ENCODE results near the gene GSTM4. TPM values are rescaled to one million over a fixed set of nuclear protein-coding genes. Genes with fewer than 3 reads are reported as not detected.

Gene GSTM4
- total RNA-seq, 2 experiments from 2014 or later = 8.3 to 10.5 TPM

- ChIA-PET POLR2A (interaction anchor here (1.7 to 3.5 kb wide), 2 partner anchors 30 to 335 kb away, joined by 5 to 9 read pairs; partner anchors contain the start of genes AHCYL1, AMPD2 and GNAT2), CTCF (interaction anchor here (0.7 to 8.3 kb wide), 15 partner anchors 11 to 396 kb away, joined by 3 to 155 read pairs (median 5); partner anchors contain the start of genes AHCYL1, GNAI3 and GSTM1)
- peaks cover 3% of the 10 kb centered on the region for H3K27me3 Mint-ChIP-seq
- intact Hi-C loops (cut with micrococcal nuclease) = no loop called here
- H3K36me3 Mint-ChIP-seq (ENCODE audit: low read depth) = no peaks in the 10 kb centered on the region
- TF ChIP-seq, protein P1, sequence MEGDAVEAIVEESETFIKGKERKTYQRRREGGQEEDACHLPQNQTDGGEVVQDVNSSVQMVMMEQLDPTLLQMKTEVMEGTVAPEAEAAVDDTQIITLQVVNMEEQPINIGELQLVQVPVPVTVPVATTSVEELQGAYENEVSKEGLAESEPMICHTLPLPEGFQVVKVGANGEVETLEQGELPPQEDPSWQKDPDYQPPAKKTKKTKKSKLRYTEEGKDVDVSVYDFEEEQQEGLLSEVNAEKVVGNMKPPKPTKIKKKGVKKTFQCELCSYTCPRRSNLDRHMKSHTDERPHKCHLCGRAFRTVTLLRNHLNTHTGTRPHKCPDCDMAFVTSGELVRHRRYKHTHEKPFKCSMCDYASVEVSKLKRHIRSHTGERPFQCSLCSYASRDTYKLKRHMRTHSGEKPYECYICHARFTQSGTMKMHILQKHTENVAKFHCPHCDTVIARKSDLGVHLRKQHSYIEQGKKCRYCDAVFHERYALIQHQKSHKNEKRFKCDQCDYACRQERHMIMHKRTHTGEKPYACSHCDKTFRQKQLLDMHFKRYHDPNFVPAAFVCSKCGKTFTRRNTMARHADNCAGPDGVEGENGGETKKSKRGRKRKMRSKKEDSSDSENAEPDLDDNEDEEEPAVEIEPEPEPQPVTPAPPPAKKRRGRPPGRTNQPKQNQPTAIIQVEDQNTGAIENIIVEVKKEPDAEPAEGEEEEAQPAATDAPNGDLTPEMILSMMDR (IDR thresholded peaks at IDR 0.05) = peak; percentile 32
- no peak for DNase-seq
- no peak overlapping the region for H3K4me3 Mint-ChIP-seq
- no peaks in the 10 kb centered on the region for H3K4me1 Mint-ChIP-seq (ENCODE audit: low read depth)
- no peaks in the 10 kb centered on the region for H3K9me3 Mint-ChIP-seq
- no peak overlapping the region for H3K27ac Mint-ChIP-seq
- ATAC-seq = no peak
Measured at GRCh38 chr1:109649491-109649914, 6.4 kb upstream of the GSTM4 start.

- H3K9me3 Mint-ChIP-seq = no peaks in the 10 kb centered on the region
- peaks cover 3% of the 10 kb centered on the region for H3K27me3 Mint-ChIP-seq
- H3K4me1 Mint-ChIP-seq (ENCODE audit: low read depth) = peaks cover 4% of the 10 kb centered on the region
- intact Hi-C loops (cut with micrococcal nuclease) = no loop called here
- ATAC-seq = no peak
- H3K36me3 Mint-ChIP-seq (ENCODE audit: low read depth) = no peaks in the 10 kb centered on the region
- POLR2A ChIA-PET = interaction anchor here (1.6 to 3.5 kb wide), 2 partner anchors 12 to 334 kb away, joined by 4 to 9 read pairs; partner anchors contain the start of gene AHCYL1
- H3K27ac Mint-ChIP-seq = no peak overlapping the region
- no peak for DNase-seq
- H3K4me3 Mint-ChIP-seq = no peak overlapping the region
- TF ChIP-seq, protein P1 (IDR thresholded peaks at IDR 0.05) = no peak
- CTCF ChIA-PET = interaction anchor here (0.9 to 8.3 kb wide), 18 partner anchors 7 to 397 kb away, joined by 3 to 155 read pairs (median 6); partner anchors contain the start of genes AHCYL1, GNAI3 and GSTM1
Measured at GRCh38 chr1:109650609-109651008, 5.3 kb upstream of the GSTM4 start.

GRCh38 chr1:109652402-109652801 is 3.5 kb upstream of the GSTM4 start:
- Mint-ChIP-seq H3K36me3 (ENCODE audit: low read depth) (no peaks in the 10 kb centered on the region), H3K27me3 (peaks cover 3% of the 10 kb centered on the region), H3K27ac (no peak overlapping the region), H3K4me1 (ENCODE audit: low read depth) (peaks cover 6% of the 10 kb centered on the region), H3K9me3 (no peaks in the 10 kb centered on the region), H3K4me3 (no peak overlapping the region)
- no peak for DNase-seq
- intact Hi-C loops (cut with micrococcal nuclease) = no loop called here
- ChIA-PET POLR2A (interaction anchor here (0.7 to 3.5 kb wide), 4 partner anchors 15 to 398 kb away, joined by 3 to 9 read pairs (median 3); partner anchors contain the start of genes AHCYL1 and GSTM2), CTCF (interaction anchor here (0.9 to 8.3 kb wide), 8 partner anchors 9 to 332 kb away, joined by 3 to 155 read pairs (median 12); partner anchors contain the start of genes AHCYL1 and GSTM1)
- TF ChIP-seq, protein P1 (IDR thresholded peaks at IDR 0.05) = no peak
- no peak for ATAC-seq

- Mint-ChIP-seq H3K4me1 (ENCODE audit: low read depth) (peaks cover 6% of the 10 kb centered on the region), H3K9me3 (no peaks in the 10 kb centered on the region), H3K27me3 (peaks cover 2% of the 10 kb centered on the region), H3K36me3 (ENCODE audit: low read depth) (no peaks in the 10 kb centered on the region), H3K4me3 (no peak overlapping the region), H3K27ac (no peak overlapping the region)
- TF ChIP-seq, protein P1 (IDR thresholded peaks at IDR 0.05) = no peak
- CTCF ChIA-PET = interaction anchor here (1.4 to 8.3 kb wide), 4 partner anchors 10 to 122 kb away, joined by 5 to 155 read pairs (median 30); no protein-coding TSS in a partner anchor
- POLR2A ChIA-PET = interaction anchor here (1.1 to 3.5 kb wide), 3 partner anchors 14 to 332 kb away, joined by 3 to 9 read pairs (median 3); partner anchors contain the start of genes AHCYL1 and GSTM2
- intact Hi-C loops (cut with micrococcal nuclease) = no loop called here
- no peak for DNase-seq
- no peak for ATAC-seq
Measured at GRCh38 chr1:109653306-109653705, 2.6 kb upstream of the GSTM4 start.

- ATAC-seq = no peak
Measured at GRCh38 chr1:109654519-109654918, 1.4 kb upstream of the GSTM4 start.

More at GRCh38 chr1:109654519-109654918, 1.4 kb upstream of the GSTM4 start:
- TF ChIP-seq, protein P1 (IDR thresholded peaks at IDR 0.05) = no peak
- intact Hi-C loops (cut with micrococcal nuclease) = no loop called here
- Mint-ChIP-seq H3K27ac (no peak overlapping the region), H3K27me3 (peaks cover 2% of the 10 kb centered on the region), H3K4me3 (no peak overlapping the region), H3K4me1 (ENCODE audit: low read depth) (peaks cover 6% of the 10 kb centered on the region), H3K36me3 (ENCODE audit: low read depth) (no peaks in the 10 kb centered on the region), H3K9me3 (no peaks in the 10 kb centered on the region)
- no peak for DNase-seq
- POLR2A ChIA-PET = interaction anchor here (1.0 to 1.2 kb wide), 2 partner anchors 134 to 333 kb away, joined by 3 read pairs; no protein-coding TSS in a partner anchor
- CTCF ChIA-PET = interaction anchor here (1.0 to 8.3 kb wide), 3 partner anchors 16 to 330 kb away, joined by 3 to 155 read pairs (median 10); partner anchors contain the start of gene AHCYL1
